A673 (cell line): Measurements from ENCODE around the gene SSPN. TPM values are rescaled to one million over a fixed set of nuclear protein-coding genes. Genes with fewer than 3 reads are reported as not detected.

Experiments used
- BruUV-seq: library from RNA; stranded (reverse); fragments of 400-500 nt; replicated peaks from 2 replicates; lab custom pipeline; 2021; lab: Mats Ljungman, UMichigan
- CTCF ChIA-PET: fragments of 300-600 bp; sonication (Branson Sonifier 250); formaldehyde crosslinking; loops from one replicate; lab custom pipeline; 2022; ENCODE audit warnings: antibody characterized with exemption; lab: Charles Lee
- POLR2A ChIA-PET: fragments of 300-600 bp; sonication (Branson Sonifier 250); formaldehyde crosslinking; loops from one replicate; lab custom pipeline; 2022; ENCODE audit warnings: antibody characterized with exemption; ENCODE audit not compliant: low non-redundant PET; lab: Charles Lee
- DNase-seq: peaks from one replicate; pipeline ENCODE4 v3.0.0-alpha.2; 2015; ENCODE audit warnings: low spot score
- H3K27ac ChIP-seq: fragments of 200-600 bp; sonication (generic); 2 replicates; pipeline ENCODE4 v1.5.1; 2016; ENCODE audit warnings: mixed run types, low read depth, mild to moderate bottlenecking, mixed read lengths, antibody characterized with exemption, low read length; ENCODE audit not compliant: poor library complexity, severe bottlenecking
- H3K27me3 ChIP-seq: fragments of 200-600 bp; sonication (generic); replicated peaks from 2 replicates; pipeline ENCODE4 v1.6.1; 2017; ENCODE audit warnings: mixed run types, low read depth, mild to moderate bottlenecking, mixed read lengths, antibody characterized with exemption, low read length; ENCODE audit not compliant: insufficient read depth, poor library complexity
- H3K36me3 ChIP-seq: fragments of 200-600 bp; sonication (generic); 2 replicates; pipeline ENCODE4 v1.6.1; 2016; ENCODE audit warnings: mixed run types, mild to moderate bottlenecking, mixed read lengths, antibody characterized with exemption, low read length; ENCODE audit not compliant: insufficient read depth, poor library complexity, severe bottlenecking
- H3K4me1 ChIP-seq: fragments of 200-600 bp; sonication (generic); 2 replicates; pipeline ENCODE4 v1.6.1; 2017; ENCODE audit warnings: mixed run types, mild to moderate bottlenecking, mixed read lengths, antibody characterized with exemption, low read length; ENCODE audit not compliant: insufficient read depth, poor library complexity, severe bottlenecking
- H3K4me3 ChIP-seq: fragments of 200-600 bp; sonication (generic); 2 replicates; pipeline ENCODE4 v1.5.1; 2016; ENCODE audit warnings: low read depth, mixed run types, mild to moderate bottlenecking, mixed read lengths, low read length; ENCODE audit not compliant: poor library complexity, severe bottlenecking
- H3K9me3 ChIP-seq: fragments of 200-600 bp; sonication (generic); 2 replicates; pipeline ENCODE4 v1.6.1; 2016; ENCODE audit warnings: mixed run types, low read depth, mild to moderate bottlenecking, mixed read lengths, antibody characterized with exemption, low read length; ENCODE audit not compliant: poor library complexity, severe bottlenecking
- CTCF ChIP-seq: fragments of 300-800, 200-600 bp; sonication (generic); conservative IDR thresholded peaks from 2 replicates; pipeline ENCODE4 v1.5.1; 2017; ENCODE audit warnings: low read depth, mild to moderate bottlenecking, antibody characterized with exemption, low read length, moderate library complexity, mixed read lengths
- EZH2 ChIP-seq: fragments of 200-600 bp; sonication (generic); IDR thresholded peaks from 2 replicates; pipeline ENCODE4 v1.6.1; 2017; ENCODE audit warnings: borderline replicate concordance, low read depth, mild to moderate bottlenecking, mixed read lengths, antibody characterized with exemption, low read length; ENCODE audit not compliant: poor library complexity, severe bottlenecking
- intact Hi-C: fragments of 100-400 bp; cut with micrococcal nuclease; formaldehyde crosslinking; loops from one replicate; pipeline ENCODE4 v1.10.0; 2022; ENCODE audit not compliant: unreplicated experiment
- total RNA-seq: library from RNA; stranded (reverse); gene quantifications from 2 replicates; pipeline ENCODE4 v1.2.3, GENCODE V29; 2021

The SSPN gene
- total RNA-seq, 1 experiment from 2014 or later: 9.8 TPM

- H3K4me3 ChIP-seq: no peak overlapping the region
- no peak for TF ChIP-seq EZH2
- TF ChIP-seq CTCF: no peak
- BruUV-seq: no TSS peak
- no peaks in the 10 kb centered on the region for H3K9me3 ChIP-seq
- no peak overlapping the region for H3K27ac ChIP-seq
- no peaks in the 10 kb centered on the region for H3K4me1 ChIP-seq
- H3K27me3 ChIP-seq: no peaks in the 10 kb centered on the region
- DNase-seq: no peak
- CTCF ChIA-PET: no interaction called here
- H3K36me3 ChIP-seq: no peaks in the 10 kb centered on the region
- intact Hi-C loops: no loop called here
- POLR2A ChIA-PET: no interaction called here
These were observed 30.7 kb downstream of the SSPN start for GRCh38 chr12:26226122-26226521.

GRCh38 chr12:26226629-26227360 is 31.4 kb downstream of the SSPN start:
- no peak overlapping the region for H3K4me3 ChIP-seq
- H3K27ac ChIP-seq: no peak overlapping the region
- intact Hi-C loops: no loop called here
- H3K27me3 ChIP-seq: no peaks in the 10 kb centered on the region
- H3K9me3 ChIP-seq: no peaks in the 10 kb centered on the region
- BruUV-seq: no TSS peak
- no peak for DNase-seq
- TF ChIP-seq EZH2: no peak
- no peak for TF ChIP-seq CTCF
- ChIA-PET CTCF (no interaction called here), POLR2A (no interaction called here)
- no peaks in the 10 kb centered on the region for H3K4me1 ChIP-seq
- no peaks in the 10 kb centered on the region for H3K36me3 ChIP-seq

GRCh38 chr12:26227361-26227745 is 32.0 kb downstream of the SSPN start:
- no peak for DNase-seq
- POLR2A ChIA-PET: no interaction called here
- TF ChIP-seq CTCF (no peak), EZH2 (no peak)
- Histone ChIP-seq H3K27me3 (no peaks in the 10 kb centered on the region), H3K36me3 (no peaks in the 10 kb centered on the region), H3K9me3 (no peaks in the 10 kb centered on the region), H3K4me3 (no peak overlapping the region), H3K4me1 (no peaks in the 10 kb centered on the region), H3K27ac (no peak overlapping the region)
- BruUV-seq: no TSS peak
- CTCF ChIA-PET: no interaction called here
- intact Hi-C loops: no loop called here
